Neural cell (in vitro differentiated cells): ENCODE measurements around the gene PDE4D. TPM values are rescaled to one million over a fixed set of nuclear protein-coding genes. Genes with fewer than 3 reads are reported as not detected.

Experiments used
- H2AFZ ChIP-seq: fragments of 200-600, 300-800 bp; sonication (generic), shearing (Covaris generic); 2 replicates; pipeline ENCODE4 v1.6.0; 2014; ENCODE audit warnings: low read depth, mild to moderate bottlenecking, antibody characterized with exemption, low read length, moderate library complexity
- H3F3A ChIP-seq: fragments of 200-600 bp; shearing (Covaris generic); 2 replicates; pipeline ENCODE4 v1.6.1; 2016; ENCODE audit warnings: mild to moderate bottlenecking, moderate library complexity, mixed read lengths, antibody characterized with exemption, low read length; ENCODE audit not compliant: insufficient read depth, poor library complexity, severe bottlenecking
- H3K27ac ChIP-seq: fragments of 200-600, 300-800 bp; sonication (generic), shearing (Covaris generic); 2 replicates; pipeline ENCODE4 v1.5.1; 2014; ENCODE audit warnings: mild to moderate bottlenecking, low read length, moderate library complexity
- H3K27me3 ChIP-seq: fragments of 300-800, 200-600 bp; sonication (generic), shearing (Covaris generic); 2 replicates; pipeline ENCODE4 v1.6.0; 2014; ENCODE audit warnings: mild to moderate bottlenecking, low read depth, low read length, moderate library complexity; ENCODE audit not compliant: insufficient read depth
- H3K36me3 ChIP-seq: fragments of 300-800, 200-600 bp; sonication (generic), shearing (Covaris generic); 2 replicates; pipeline ENCODE4 v1.5.1; 2014; ENCODE audit warnings: mild to moderate bottlenecking, antibody characterized with exemption, low read length, moderate library complexity; ENCODE audit not compliant: insufficient read depth
- H3K4me2 ChIP-seq: fragments of 300-800, 200-600 bp; sonication (generic), shearing (Covaris generic); 2 replicates; pipeline ENCODE4 v1.6.0; 2014; ENCODE audit warnings: mild to moderate bottlenecking, low read length
- H3K4me3 ChIP-seq: fragments of 300-800, 200-600 bp; sonication (generic), shearing (Covaris generic); 2 replicates; pipeline ENCODE4 v1.5.1; 2014; ENCODE audit warnings: mild to moderate bottlenecking, low read length, moderate library complexity
- H3K79me2 ChIP-seq: fragments of 200-600 bp; shearing (Covaris generic); replicated peaks from 2 replicates; pipeline ENCODE4 v1.6.0; 2014; ENCODE audit warnings: mild to moderate bottlenecking, low read length, moderate library complexity; ENCODE audit not compliant: insufficient read depth
- H3K9ac ChIP-seq: fragments of 300-800, 200-600 bp; sonication (generic), shearing (Covaris generic); 2 replicates; pipeline ENCODE4 v1.6.1; 2016; ENCODE audit warnings: mild to moderate bottlenecking, low read length, mixed read lengths
- H3K9me2 ChIP-seq: fragments of 200-600 bp; shearing (Covaris generic); 2 replicates; pipeline ENCODE4 v1.6.1; 2016; ENCODE audit warnings: mild to moderate bottlenecking, low read length, mixed read lengths; ENCODE audit not compliant: insufficient read depth
- H3K9me3 ChIP-seq: fragments of 200-600, 300-800 bp; sonication (generic), shearing (Covaris generic); 2 replicates; pipeline ENCODE4 v1.6.1; 2016; ENCODE audit warnings: mild to moderate bottlenecking, mixed run types, low read length, moderate library complexity, mixed read lengths
- H4K20me1 ChIP-seq: fragments of 200-600 bp; shearing (Covaris generic); 2 replicates; pipeline ENCODE4 v1.6.1; 2016; ENCODE audit warnings: mild to moderate bottlenecking, mixed run types; ENCODE audit not compliant: insufficient read depth
- EP300 ChIP-seq: fragments of 450-650 bp; conservative IDR thresholded peaks from 2 replicates; pipeline ENCODE4 v1.6.1; 2014; ENCODE audit warnings: antibody characterized with exemption, mild to moderate bottlenecking, moderate library complexity; ENCODE audit not compliant: poor library complexity, severe bottlenecking
- EZH2 ChIP-seq: fragments of 200-600, 300-800 bp; shearing (Covaris generic), sonication (generic); IDR thresholded peaks from 2 replicates; pipeline ENCODE4 v1.6.1; 2014; ENCODE audit warnings: antibody characterized with exemption, low read length, borderline replicate concordance, mild to moderate bottlenecking; ENCODE audit not compliant: insufficient read depth, poor library complexity, severe bottlenecking
- MXI1 ChIP-seq: fragments of 450-650 bp; conservative IDR thresholded peaks from 2 replicates; pipeline ENCODE4 v1.6.1; 2014; ENCODE audit warnings: antibody characterized with exemption, mild to moderate bottlenecking; ENCODE audit not compliant: poor library complexity, severe bottlenecking
- POLR2AphosphoS5 ChIP-seq: IDR thresholded peaks from 2 replicates; pipeline ENCODE4 v1.6.1; 2012
- RAD21 ChIP-seq: fragments of 450-650 bp; conservative IDR thresholded peaks from 2 replicates; pipeline ENCODE4 v1.6.1; 2014; ENCODE audit warnings: antibody characterized with exemption, mild to moderate bottlenecking, moderate library complexity
- SMC3 ChIP-seq: fragments of 450-650 bp; conservative IDR thresholded peaks from 2 replicates; pipeline ENCODE4 v1.6.1; 2014; ENCODE audit warnings: antibody characterized with exemption, mild to moderate bottlenecking, moderate library complexity; ENCODE audit not compliant: poor library complexity
- TAF1 ChIP-seq: IDR thresholded peaks from 2 replicates; pipeline ENCODE4 v1.6.1; 2012; ENCODE audit warnings: low read depth
- polyA plus RNA-seq: library from polyadenylated mRNA; depleted of rRNA; stranded (reverse); fragments of >200 nt; gene quantifications from 2 replicates; pipeline ENCODE4 v1.2.3, GENCODE V29; 2014
- TF ChIP-seq, protein P1 (sequence below): IDR thresholded peaks from 2 replicates; pipeline ENCODE4 v1.6.1; 2012; ENCODE audit warnings: borderline replicate concordance
- TF ChIP-seq, protein P2 (sequence below): fragments of 450-650 bp; IDR thresholded peaks from 2 replicates; pipeline ENCODE4 v1.5.1; 2014; ENCODE audit warnings: antibody characterized with exemption, mild to moderate bottlenecking, moderate library complexity; ENCODE audit not compliant: poor library complexity, severe bottlenecking

The PDE4D gene
- polyA plus RNA-seq, 1 donor from 2014 or later: 42.8 TPM

- no peaks in the 10 kb centered on the region for H4K20me1 ChIP-seq
- no peaks in the 10 kb centered on the region for H3K9me2 ChIP-seq
- no peaks in the 10 kb centered on the region for H3K9me3 ChIP-seq
- no peak overlapping the region for H3K27ac ChIP-seq
- TF ChIP-seq EP300 (no peak), MXI1 (no peak), EZH2 (no peak), TAF1 (no peak), SMC3 (no peak), POLR2AphosphoS5 (no peak), RAD21 (no peak)
- TF ChIP-seq, protein P1, sequence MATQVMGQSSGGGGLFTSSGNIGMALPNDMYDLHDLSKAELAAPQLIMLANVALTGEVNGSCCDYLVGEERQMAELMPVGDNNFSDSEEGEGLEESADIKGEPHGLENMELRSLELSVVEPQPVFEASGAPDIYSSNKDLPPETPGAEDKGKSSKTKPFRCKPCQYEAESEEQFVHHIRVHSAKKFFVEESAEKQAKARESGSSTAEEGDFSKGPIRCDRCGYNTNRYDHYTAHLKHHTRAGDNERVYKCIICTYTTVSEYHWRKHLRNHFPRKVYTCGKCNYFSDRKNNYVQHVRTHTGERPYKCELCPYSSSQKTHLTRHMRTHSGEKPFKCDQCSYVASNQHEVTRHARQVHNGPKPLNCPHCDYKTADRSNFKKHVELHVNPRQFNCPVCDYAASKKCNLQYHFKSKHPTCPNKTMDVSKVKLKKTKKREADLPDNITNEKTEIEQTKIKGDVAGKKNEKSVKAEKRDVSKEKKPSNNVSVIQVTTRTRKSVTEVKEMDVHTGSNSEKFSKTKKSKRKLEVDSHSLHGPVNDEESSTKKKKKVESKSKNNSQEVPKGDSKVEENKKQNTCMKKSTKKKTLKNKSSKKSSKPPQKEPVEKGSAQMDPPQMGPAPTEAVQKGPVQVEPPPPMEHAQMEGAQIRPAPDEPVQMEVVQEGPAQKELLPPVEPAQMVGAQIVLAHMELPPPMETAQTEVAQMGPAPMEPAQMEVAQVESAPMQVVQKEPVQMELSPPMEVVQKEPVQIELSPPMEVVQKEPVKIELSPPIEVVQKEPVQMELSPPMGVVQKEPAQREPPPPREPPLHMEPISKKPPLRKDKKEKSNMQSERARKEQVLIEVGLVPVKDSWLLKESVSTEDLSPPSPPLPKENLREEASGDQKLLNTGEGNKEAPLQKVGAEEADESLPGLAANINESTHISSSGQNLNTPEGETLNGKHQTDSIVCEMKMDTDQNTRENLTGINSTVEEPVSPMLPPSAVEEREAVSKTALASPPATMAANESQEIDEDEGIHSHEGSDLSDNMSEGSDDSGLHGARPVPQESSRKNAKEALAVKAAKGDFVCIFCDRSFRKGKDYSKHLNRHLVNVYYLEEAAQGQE: no peak
- TF ChIP-seq, protein P2, sequence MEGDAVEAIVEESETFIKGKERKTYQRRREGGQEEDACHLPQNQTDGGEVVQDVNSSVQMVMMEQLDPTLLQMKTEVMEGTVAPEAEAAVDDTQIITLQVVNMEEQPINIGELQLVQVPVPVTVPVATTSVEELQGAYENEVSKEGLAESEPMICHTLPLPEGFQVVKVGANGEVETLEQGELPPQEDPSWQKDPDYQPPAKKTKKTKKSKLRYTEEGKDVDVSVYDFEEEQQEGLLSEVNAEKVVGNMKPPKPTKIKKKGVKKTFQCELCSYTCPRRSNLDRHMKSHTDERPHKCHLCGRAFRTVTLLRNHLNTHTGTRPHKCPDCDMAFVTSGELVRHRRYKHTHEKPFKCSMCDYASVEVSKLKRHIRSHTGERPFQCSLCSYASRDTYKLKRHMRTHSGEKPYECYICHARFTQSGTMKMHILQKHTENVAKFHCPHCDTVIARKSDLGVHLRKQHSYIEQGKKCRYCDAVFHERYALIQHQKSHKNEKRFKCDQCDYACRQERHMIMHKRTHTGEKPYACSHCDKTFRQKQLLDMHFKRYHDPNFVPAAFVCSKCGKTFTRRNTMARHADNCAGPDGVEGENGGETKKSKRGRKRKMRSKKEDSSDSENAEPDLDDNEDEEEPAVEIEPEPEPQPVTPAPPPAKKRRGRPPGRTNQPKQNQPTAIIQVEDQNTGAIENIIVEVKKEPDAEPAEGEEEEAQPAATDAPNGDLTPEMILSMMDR: no peak
- no peak overlapping the region for H3K4me3 ChIP-seq
- no peak overlapping the region for H2AFZ ChIP-seq
- H3K79me2 ChIP-seq: no peaks in the 10 kb centered on the region
- H3K27me3 ChIP-seq: no peaks in the 10 kb centered on the region
- H3K36me3 ChIP-seq: no peaks in the 10 kb centered on the region
- H3K4me2 ChIP-seq: no peak overlapping the region
- no peaks in the 10 kb centered on the region for H3F3A ChIP-seq
- H3K9ac ChIP-seq: no peak overlapping the region
Observed at GRCh38 chr5:59287884-59288283, 605.6 kb downstream of the PDE4D start.

DNA sequence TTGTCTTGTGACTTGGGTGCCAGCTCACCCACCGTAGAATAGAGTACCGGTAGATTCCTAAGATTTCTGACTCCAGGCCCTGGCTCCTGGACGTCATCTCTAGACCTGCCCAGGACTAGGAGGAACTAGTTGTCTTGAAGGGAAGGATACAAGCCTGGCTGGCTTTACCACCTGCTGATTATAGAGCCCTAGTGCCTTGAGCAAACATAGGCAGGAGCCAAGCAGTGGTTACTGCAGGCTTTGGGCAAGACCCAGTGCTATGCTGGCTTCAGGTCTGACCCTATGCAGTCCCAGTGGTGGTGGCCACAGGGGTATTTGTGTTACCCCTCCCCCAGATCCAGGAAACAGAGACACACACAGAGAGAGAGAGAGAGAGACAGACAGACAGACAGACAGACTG is 606.2 kb downstream of the PDE4D start:
- no peaks in the 10 kb centered on the region for H3K36me3 ChIP-seq
- no peaks in the 10 kb centered on the region for H3K9me3 ChIP-seq
- no peak overlapping the region for H3K4me2 ChIP-seq
- no peak overlapping the region for H3K4me3 ChIP-seq
- no peak overlapping the region for H3K27ac ChIP-seq
- no peaks in the 10 kb centered on the region for H3K27me3 ChIP-seq
- no peaks in the 10 kb centered on the region for H3K79me2 ChIP-seq
- H3F3A ChIP-seq: no peaks in the 10 kb centered on the region
- no peaks in the 10 kb centered on the region for H4K20me1 ChIP-seq
- H3K9ac ChIP-seq: no peak overlapping the region
- no peaks in the 10 kb centered on the region for H3K9me2 ChIP-seq
- no peak for TF ChIP-seq RAD21
- no peak for TF ChIP-seq TAF1
- no peak for TF ChIP-seq EP300
- no peak for TF ChIP-seq MXI1
- no peak for TF ChIP-seq SMC3
- TF ChIP-seq EZH2: no peak
- TF ChIP-seq POLR2AphosphoS5: no peak
- TF ChIP-seq, protein P2: no peak
- TF ChIP-seq, protein P1: no peak
- no peak overlapping the region for H2AFZ ChIP-seq
